GM21576 (cell line): ENCODE results near the gene CCDC185.
"Not testable (repeated sequence)": the region's sequence is repeated elsewhere in the genome, so short reads cannot be mapped to it uniquely, and the experiment has no call there.

Source experiments
- ATAC-seq: cut with Tn5 transposase; IDR thresholded peaks from one replicate; pipeline ENCODE4 v1.9.1; 2021; ENCODE audit warnings: mild to moderate bottlenecking, moderate library complexity; ENCODE audit not compliant: unreplicated experiment

Gene CCDC185

DNA sequence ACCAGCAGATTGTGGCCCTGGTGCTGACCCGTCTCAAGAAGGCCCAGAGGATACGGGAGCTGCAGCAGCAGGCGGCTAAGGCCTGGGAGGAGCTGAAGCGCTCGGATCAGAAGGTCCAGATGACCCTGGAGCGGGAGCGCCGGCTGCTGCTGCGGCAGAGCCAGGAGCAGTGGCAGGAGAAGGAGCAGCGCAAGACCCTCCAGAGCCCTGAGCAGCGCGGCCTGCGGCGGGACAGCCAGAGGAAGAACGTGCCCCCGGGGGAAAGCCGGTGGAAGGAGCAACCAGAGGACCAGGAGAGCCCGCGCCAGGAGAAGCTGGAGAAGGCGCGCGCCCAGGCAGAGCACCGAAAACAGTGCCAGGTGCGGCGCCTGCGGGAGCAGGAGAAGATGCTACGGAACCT is 1.0 kb downstream of the CCDC185 start:
- ATAC-seq = no peak

DNA sequence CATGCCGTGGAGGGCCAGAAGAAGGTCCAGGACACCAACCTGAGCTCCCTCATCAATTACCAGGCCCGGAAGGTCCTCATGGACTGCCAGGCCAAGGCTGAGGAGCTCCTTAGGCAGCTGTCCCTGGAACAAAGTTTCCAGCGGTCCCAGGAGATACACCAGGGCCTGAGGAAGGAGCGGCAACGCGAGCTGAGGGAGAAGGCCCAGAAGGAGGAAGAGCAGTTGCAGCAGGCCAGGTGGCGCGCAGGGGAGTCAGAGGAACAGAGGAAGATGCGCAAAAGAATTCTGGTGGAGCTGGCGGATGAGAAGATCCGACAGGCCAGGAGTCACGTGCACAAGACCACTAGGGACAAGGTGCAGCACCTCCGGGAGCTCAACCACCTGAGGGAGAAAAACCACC is 1.5 kb downstream of the CCDC185 start:
- no peak for ATAC-seq

DNA sequence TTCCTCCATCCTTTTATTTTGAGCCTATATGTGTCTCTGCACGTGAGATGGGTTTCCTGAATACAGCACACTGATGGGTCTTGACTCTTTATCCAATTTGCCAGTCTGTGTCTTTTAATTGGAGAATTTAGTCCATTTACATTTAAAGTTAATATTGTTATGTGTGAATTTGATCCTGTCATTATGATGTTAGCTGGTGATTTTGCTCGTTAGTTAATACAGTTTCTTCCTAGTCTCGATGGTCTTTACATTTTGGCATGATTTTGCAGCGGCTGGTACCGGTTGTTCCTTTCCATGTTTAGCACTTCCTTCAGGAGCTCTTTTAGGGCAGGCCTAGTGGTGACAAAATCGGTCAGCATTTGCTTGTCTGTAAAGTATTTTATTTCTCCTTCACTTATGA is 6.2 kb downstream of the CCDC185 start:
- not testable (repeated sequence) for ATAC-seq

DNA sequence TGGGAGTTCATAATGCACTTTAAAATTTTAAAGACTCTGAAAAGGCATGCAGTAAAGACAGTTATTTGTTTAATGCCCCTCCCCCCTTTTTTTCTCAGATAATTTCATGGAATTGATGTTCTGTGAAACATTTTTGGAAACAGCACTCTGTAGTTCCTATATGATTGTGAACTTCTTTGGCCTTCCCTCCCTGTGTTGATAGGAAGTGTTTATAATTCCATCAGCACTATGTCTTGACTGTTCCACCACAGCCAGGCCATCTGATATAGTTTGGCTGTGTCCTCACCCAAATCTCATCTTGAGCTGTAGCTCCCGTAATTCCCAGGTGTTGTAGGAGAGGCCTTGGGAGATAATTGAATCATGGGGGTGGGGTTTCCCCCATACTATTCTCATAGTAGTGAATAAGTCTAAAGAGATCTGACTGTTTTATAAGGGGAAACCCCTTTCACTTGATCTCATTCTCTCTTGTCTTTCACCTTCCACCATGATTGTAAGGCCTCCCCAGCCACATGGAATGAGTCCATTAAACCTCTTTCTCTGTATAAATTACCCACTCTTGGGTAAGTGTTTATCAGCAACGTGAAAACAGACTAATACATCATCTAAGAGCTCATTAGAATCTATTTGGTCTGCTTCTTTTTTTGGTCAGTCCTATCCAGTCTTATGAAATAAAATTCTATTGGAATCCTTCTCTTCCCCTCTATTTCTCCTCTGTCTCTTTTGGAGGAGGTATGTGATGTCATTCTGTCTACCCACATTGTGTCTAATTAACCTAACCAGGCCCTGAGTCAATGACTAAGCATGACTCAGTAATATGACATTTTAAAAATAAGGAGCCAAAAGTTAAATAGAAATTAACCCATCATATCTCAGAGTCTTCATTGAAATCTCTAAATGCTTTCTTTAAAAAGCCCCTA is 8.9 kb downstream of the CCDC185 start:
- ATAC-seq = no peak

DNA sequence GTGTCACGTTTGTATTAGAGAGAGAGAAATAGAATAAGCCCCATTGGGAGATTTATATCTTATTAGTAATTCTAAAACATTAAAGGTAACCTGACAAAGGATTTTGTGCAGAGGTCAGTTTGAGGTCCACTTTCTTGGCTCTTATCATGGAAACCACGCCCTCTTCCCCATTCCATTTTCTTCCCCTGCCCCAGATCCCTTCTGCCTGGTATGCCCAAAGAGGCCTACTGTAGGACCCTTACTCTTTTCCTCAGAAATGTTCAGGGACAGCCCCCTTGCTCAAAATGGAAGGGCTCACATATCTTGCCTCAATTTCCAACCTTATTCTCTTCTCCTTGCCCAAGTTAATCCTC is 9.6 kb downstream of the CCDC185 start:
- ATAC-seq = no peak

DNA sequence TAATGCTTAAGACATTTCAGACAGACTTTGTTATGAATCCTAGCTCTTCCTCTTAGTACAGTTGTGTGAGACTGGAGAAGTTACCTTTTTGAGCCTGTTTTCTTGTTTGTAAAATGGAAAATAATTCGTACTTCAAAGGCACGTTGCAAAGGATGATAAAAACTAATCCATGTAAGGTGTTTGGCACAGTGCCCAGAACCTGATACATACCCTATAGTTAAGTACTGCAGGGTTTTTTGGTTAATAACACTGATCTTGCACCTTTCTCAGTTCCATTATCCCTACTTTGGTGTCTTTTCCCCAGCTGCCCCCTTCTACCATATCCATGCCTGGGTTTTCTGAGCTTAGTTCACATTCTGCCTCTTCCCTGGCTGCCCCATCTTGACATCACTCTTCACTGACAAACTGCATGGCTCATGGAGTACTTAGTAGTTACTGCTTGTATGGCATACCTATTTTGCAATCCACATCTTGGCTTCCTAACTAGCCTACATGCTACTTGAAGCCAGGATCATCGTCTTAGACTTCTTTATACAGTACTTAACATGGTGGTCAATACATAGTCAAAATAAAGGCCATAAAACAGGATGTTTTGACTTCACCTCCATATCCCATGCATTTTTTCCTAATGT is 10.1 kb downstream of the CCDC185 start:
- no peak for ATAC-seq

DNA sequence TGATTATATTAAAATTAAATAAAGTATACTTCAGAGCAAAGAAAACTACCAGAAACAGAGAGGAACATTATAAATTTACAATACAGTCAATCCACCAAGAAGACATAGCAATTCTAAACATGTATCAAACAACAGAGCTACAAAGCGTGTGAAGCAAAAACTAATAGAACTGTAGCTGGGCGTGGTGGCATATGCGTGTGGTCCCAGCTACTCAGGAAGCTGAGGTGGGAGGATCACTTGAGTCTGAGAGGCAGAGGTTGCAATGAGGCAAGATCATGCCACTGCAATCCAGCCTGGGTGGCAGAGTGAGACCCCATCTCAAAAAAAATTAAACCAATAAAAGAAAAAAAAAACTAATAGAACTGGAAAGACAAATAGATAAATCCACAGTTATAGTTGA is 12.3 kb downstream of the CCDC185 start:
- ATAC-seq = no peak

DNA sequence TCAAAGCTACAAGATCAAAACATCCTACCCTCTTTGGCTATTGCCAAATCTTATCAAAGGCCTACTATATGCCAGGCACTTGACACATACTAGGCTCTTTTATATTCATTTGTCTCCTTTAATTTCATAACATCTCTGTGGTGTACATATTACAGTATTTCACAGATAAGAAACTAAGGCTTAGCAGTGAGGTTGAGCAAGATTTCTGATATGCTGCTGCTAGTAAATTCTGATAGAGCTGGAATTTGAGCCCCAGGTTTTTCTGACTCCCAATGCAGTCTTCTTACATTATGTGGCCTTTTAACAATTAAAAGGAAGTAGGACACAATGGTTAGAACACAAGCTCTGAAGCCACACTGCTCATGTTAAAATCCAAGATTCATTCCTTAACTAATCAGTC is 16.8 kb downstream of the CCDC185 start:
- ATAC-seq = no peak

DNA sequence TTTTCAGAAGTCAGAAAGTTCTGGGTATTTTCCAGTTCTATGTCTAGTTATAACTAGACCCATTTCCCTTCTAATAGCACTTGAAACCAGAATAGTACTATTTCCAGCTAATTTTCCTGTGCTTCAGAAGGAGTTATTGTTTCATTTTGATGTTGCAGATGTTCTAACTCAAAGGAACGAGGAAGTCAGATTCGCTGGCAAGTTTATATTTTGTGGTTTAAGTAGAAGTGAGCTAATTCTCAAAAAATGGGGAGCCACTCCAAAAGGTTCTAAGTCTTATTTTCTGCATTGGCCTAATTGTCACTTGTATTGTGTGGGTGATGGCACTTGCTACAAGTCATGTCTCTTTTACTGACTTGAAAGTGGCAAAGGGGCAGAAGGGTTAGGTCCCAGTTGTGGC is 18.1 kb downstream of the CCDC185 start:
- no peak for ATAC-seq

DNA sequence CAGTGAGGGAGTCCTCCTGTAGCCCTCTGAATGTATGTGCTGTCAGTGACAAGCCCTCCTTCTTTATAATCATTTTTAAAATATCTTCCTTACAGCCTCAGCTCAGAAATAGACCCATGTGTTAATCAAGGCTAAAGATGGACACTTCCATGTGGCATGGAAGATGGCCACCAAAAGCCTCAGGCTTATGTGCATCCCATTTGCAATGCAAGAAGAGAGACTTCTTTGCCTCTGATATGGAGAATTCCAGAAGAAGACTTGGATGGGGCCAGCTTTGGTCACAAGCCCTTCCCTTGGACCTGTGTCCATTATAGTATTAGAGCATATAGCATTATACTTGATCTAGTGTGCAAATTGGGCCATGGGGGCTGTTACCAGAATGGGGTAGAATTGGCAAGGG is 18.5 kb downstream of the CCDC185 start:
- no peak for ATAC-seq

DNA sequence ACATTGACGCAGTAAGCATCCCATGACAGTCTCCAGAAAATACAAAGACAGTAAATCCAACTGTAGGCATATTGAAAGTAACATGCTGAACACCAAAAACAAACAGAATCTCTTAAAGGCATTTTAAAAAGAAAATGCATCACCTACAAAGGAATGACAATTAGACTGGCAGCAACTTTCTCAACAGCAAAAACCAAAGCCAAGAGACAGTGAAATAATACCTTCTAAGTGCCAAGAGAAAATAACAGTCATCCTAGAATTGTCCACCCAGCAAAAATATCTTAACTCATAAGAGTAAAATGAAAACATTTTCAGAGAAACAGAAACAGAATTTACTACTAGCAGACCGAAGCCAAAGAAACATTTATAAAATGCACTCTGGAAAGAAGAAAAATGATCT is 20.0 kb downstream of the CCDC185 start:
- no peak for ATAC-seq

DNA sequence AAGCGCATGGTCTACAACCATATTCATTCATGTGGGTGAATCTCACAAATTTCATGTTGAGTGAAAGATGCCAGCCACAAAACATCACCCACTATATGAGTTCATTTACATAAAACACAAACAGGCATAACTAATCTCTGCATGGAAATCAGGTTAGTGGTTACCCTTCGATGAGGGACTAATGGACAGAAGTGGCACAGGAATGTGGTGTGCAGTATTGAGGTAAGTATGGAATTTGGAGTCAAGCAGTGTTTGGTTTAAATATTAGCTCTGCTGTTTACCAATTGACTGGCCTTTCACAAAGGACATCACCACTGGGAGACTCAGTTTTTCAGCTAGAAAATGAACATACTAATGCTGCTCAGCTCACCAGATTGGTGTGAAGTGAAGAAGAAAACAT is 24.2 kb downstream of the CCDC185 start:
- ATAC-seq = no peak

DNA sequence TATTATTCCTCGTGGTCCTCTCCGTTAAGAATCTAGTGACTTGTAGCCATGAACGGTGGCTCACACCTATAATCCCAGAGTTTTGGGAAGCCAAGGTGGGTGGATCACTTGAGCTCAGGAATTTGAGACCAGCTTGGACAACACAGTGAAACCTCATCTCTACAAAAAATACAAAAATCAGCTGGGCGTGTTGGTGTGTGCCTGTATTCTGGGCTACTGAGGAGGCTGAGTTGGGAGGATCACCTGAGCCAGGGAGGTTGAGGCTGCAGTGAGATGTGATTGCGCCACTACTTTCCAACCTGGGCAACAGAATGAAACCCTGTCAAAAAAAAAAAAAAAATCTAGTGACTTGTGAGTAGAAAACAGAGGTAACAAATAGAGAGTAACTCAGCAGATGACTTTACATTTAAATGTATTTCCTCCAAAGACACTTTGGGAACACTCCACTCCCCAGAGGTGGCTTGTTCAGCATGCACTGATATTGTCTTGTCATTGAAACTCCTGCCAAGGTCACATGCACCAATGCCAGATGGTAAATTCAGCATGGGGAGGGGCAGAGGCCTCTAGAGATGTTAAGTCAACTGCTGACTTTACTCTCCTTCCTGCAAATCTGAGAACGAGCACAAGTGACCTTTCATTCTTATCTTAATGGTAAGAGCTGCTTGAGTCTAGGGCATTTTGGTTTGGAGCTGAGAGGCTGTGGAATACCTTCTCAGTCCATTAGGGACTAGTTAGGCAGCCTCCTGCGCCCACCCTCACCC is 24.9 kb downstream of the CCDC185 start:
- no peak for ATAC-seq

DNA sequence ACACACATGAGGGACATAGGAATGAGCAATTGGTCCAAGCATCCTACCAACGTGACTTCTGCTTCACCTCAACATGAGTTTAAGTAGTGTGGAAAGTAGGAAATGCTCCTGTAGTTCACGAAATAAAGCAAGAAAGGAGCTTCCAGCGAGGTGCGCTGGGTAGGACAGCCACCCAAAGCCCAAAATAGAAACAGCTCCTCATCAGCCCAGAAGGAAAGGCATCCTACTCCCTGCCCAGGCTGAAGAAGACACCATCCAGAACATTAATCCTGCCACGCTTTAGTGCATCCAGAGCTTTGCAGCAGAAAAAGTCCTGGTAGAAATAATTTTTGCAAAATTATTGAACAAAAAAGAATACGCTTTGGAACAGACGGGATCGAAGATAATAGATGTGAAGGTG is 25.9 kb downstream of the CCDC185 start:
- no peak for ATAC-seq

DNA sequence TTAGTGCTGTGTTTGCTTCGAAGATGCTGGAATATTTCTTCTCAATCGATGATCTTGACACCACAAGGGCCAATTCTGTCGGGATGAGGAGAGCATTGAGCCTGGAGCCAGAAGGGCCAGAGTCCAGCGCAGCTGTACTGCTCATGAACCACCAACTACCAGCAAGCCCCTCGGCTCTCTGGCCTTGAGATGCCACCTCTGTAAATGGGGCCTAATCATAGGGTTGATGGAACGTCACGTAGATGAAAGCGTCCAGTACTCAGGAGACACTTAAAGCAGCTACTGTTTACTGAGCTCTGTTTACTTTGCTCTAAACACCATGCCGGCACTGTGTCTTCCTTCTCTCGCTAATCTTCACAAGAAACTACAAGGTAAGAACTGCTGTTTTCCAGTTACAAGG is 26.3 kb downstream of the CCDC185 start:
- no peak for ATAC-seq

DNA sequence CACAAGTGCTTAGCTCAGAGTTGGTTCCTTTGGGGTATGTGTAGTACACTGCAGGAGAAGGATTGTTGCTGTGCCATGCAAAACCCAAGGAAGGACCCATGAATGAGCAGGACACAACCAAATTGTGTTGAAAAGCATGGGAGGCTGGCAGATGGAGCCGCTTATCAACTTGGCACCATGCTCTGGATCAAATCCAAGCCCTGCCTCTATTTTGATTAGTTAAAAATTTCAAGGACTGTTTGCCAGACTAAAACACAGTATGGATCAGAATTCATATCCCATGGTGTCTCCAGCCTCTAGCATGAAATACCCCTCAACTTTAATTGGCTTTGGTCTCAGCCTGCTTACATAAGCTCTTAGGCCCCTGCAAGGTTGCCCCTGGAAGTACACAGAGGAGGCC is 27.8 kb downstream of the CCDC185 start:
- ATAC-seq = no peak

DNA sequence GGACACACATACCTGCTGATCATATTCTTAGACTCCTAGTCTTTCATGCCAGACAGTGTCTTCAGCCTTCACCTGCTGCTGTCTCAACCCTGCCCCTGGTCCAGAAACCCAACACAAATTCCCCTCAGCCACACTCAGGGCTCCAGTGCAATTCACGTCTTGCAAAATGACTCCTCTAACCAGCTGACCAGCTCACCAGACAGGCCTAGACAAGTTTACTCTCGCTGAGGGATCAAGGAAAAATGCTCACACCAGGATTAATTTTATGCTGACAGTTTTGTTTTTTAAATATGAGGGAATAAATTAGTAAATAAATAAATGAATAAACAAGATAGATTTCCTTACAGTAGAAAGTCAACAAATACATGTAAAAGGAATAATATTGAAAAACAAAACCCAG is 28.5 kb downstream of the CCDC185 start:
- no peak for ATAC-seq

DNA sequence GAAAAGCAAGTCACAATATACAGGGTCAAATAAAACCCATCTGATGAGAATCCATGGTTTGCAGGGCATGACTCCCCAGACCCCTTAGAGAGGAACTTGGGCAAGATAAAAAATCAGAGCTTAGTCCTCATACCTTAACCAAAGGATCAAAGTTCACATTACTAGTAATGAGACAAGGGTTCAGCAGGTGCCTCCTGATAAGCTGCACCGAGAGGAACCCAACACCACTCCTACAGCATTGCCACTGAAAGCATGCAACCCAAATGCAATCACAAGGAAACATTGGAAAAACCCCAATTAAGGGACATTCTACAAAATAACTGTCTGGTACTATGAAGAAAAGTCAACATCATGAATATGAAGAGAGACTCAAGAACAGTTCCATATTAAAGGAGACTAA is 29.7 kb downstream of the CCDC185 start:
- no peak for ATAC-seq

DNA sequence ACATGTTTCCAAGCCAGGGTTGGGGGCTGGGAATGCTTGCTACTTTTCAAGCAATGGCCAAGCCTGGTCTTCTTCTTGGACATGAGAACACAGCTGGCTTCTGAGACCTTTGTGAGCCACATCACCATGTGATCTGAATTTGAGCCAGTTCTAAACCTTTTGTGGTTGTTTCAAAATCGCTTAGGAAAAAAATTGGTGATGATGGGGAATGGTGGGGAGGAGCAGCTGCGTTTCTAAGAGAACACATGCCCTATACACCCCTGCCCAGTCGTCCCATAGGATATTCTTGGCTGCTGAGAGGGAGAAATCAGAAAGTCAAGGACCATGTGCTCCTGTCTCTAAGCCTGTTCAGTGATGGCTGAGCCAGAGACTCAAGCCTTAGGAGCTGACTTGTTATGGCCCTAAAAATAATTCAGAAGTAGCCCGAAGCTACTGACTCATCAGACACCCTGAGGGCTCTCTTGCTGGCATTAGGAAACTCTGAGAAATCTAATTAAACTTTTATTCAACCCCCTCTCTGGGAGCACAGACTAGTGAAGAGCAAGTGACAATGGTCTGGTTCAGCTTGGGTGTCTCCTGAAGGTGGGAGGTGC is 30.5 kb downstream of the CCDC185 start:
- ATAC-seq = no peak

DNA sequence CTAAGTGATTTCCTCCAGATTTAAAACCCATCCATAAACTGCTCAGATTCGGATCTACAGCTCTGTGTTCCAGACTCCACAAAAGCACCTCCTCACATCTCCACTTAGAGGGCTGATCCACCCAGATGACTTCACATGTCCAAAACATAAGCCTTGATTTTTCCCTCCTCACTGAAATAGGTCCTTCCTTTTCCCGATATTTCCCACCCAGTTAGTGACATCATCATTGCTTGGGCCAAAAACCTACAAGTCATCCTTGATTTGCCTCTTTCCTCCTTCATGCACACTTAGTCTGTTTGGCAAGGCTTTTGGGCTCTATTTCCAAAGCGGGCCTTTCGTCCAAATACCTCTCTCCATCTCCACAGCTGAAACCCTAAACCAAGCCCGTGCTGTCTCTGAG is 32.3 kb downstream of the CCDC185 start:
- ATAC-seq = no peak

DNA sequence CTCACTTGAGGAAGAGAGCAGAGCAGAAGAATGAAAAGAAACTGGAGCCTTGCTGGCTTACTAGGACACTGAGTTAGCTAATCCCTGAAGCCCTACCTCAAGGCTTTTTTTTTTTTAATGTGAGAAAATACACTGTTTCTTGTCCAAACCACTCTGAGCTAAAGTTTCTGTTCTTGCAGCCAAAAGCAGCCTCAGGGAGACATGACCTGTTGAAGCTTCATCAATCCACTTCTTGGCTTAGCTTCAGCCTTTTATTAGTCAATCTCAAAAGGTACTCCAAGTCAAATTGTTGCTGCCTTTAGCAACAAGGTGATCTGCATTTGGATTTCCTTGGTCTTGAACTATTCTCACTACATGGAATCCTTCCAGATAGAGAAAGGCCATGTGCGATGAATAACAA is 33.7 kb downstream of the CCDC185 start:
- no peak for ATAC-seq

DNA sequence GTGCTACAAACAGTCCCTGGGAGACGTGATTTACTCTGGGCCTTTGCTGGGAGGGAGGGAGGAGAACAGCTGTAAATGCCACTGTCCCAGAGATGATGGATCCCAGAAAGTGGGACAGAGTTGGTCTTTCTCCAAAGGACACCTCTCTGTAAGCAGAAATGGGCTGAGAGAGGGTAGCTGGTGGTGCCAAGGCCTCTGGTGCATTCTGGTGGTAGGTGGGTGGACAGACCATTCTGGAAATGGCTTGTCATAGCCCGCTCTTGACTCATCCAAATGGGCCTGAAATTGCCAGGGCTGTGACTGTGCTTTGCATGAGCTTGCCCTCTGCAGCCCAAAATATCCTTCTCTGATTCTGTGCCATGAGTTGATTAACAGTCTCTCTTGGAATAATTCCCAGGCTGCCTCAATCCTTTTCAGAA is 36.1 kb downstream of the CCDC185 start:
- ATAC-seq = no peak
